HCT116 (cell line): ENCODE measurements around the gene UMAD1. TPM values are rescaled to one million over a fixed set of nuclear protein-coding genes. Genes with fewer than 3 reads are reported as not detected.

Source experiments
- ATAC-seq: fragments of 200-7000 bp; cut with Tn5 transposase; 2 replicates; pipeline ENCODE4 v1.9.1; 2020; ENCODE audit warnings: mild to moderate bottlenecking, moderate library complexity
- BruUV-seq: library from RNA; stranded (reverse); fragments of 400-500 nt; replicated peaks from 2 replicates; lab custom pipeline; 2021; lab: Mats Ljungman, UMichigan
- CTCF ChIA-PET: fragments of 300-600 bp; sonication (Branson Sonifier 250); formaldehyde crosslinking; loops from one replicate; lab custom pipeline; 2021; ENCODE audit warnings: antibody characterized with exemption; lab: Charles Lee
- POLR2A ChIA-PET: fragments of 300-600, 350-600 bp; sonication (Branson Sonifier 250); formaldehyde crosslinking; loops from one replicate; lab custom pipeline; 2021; ENCODE audit warnings: antibody characterized with exemption; lab: Charles Lee
- RAD21 ChIA-PET, 2 experiments: fragments of 300-600 bp; sonication (Branson Sonifier 250); formaldehyde crosslinking; loops; one replicate each; lab custom pipeline; 2023; ENCODE audit warnings: low total read pairs in 2 of 2; ENCODE audit not compliant: uncharacterized antibody in 2 of 2, unreplicated experiment in 2 of 2, low non-redundant PET in 1 of 2; lab: Charles Lee
- DNase-seq: peaks from one replicate; pipeline ENCODE4 v3.0.0-alpha.2; 2010; ENCODE audit warnings: low read depth, low spot score
- H2AFZ ChIP-seq: fragments of 200-600 bp; shearing (Covaris generic), sonication (generic); 2 replicates; pipeline ENCODE4 v1.6.1; 2017; ENCODE audit warnings: low read depth, mixed run types, mixed read lengths, antibody characterized with exemption, low read length; ENCODE audit not compliant: poor library complexity, severe bottlenecking
- H3K27ac ChIP-seq: 2 replicates; pipeline ENCODE4 v1.5.1; 2012; ENCODE audit warnings: low read depth, low read length
- H3K27me3 ChIP-seq: fragments of 200-600 bp; sonication (generic); 2 replicates; pipeline ENCODE4 v1.6.1; 2016; ENCODE audit warnings: mixed run types, low read length, mixed read lengths; ENCODE audit not compliant: insufficient read depth
- H3K36me3 ChIP-seq, 2 experiments: fragments of 200-500 bp in 1 of 2; fragments of 200-600 bp in 1 of 2; sonication (Bioruptor generic) in 1 of 2; sonication (generic) in 1 of 2; 2 replicates each; pipeline versions ENCODE4 v1.5.1 to v1.6.1; 2014 to 2016; ENCODE audit warnings: low read length in 2 of 2, inconsistent platforms in 1 of 2, mixed read lengths in 1 of 2, mixed run types in 1 of 2; ENCODE audit not compliant: insufficient read depth in 2 of 2, control insufficient read depth in 1 of 2
- H3K4me1 ChIP-seq, 2 experiments: fragments of 200-600 bp in 1 of 2; sonication (generic) in 1 of 2; 2 replicates each; pipeline versions ENCODE4 v1.5.1 to v1.6.1; 2012 to 2017; ENCODE audit warnings: low read length in 2 of 2, inconsistent platforms in 1 of 2, mild to moderate bottlenecking in 1 of 2, mixed read lengths in 1 of 2, mixed run types in 1 of 2, moderate library complexity in 1 of 2; ENCODE audit not compliant: insufficient read depth in 2 of 2, control insufficient read depth in 1 of 2
- H3K4me2 ChIP-seq: fragments of 200-600 bp; sonication (generic); 2 replicates; pipeline ENCODE4 v1.6.1; 2017; ENCODE audit warnings: mixed run types, low read length, mixed read lengths
- H3K4me3 ChIP-seq, 2 experiments: fragments of 200-600 bp in 1 of 2; sonication (generic) in 1 of 2; replicated peaks in 1 of 2; 2 replicates each; pipeline ENCODE4 v1.5.1; 2011 to 2016; ENCODE audit warnings: low read length in 2 of 2, control low read depth in 1 of 2, low read depth in 1 of 2, mild to moderate bottlenecking in 1 of 2, mixed read lengths in 1 of 2, mixed run types in 1 of 2
- H3K79me2 ChIP-seq: fragments of 200-600 bp; sonication (generic); 2 replicates; pipeline ENCODE4 v1.6.1; 2017; ENCODE audit warnings: mild to moderate bottlenecking, mixed run types, low read length, moderate library complexity, mixed read lengths; ENCODE audit not compliant: insufficient read depth
- H3K9ac ChIP-seq: fragments of 200-600 bp; sonication (generic); 2 replicates; pipeline ENCODE4 v1.6.1; 2016; ENCODE audit warnings: low read length, mixed read lengths
- H3K9me2 ChIP-seq: fragments of 200-600 bp; sonication (generic), shearing (Covaris generic); 2 replicates; pipeline ENCODE4 v1.6.1; 2017; ENCODE audit warnings: mixed run types, mild to moderate bottlenecking, moderate library complexity; ENCODE audit not compliant: insufficient read depth
- H3K9me3 ChIP-seq, 2 experiments: fragments of 200-500 bp in 1 of 2; fragments of 200-600 bp in 1 of 2; sonication (Bioruptor generic) in 1 of 2; sonication (generic) in 1 of 2; 2 replicates each; pipeline ENCODE4 v1.6.1; 2014 to 2017; ENCODE audit warnings: low read length in 2 of 2, mixed read lengths in 2 of 2, inconsistent platforms in 1 of 2, low read depth in 1 of 2, mild to moderate bottlenecking in 1 of 2, mixed run types in 1 of 2, moderate library complexity in 1 of 2; ENCODE audit not compliant: control insufficient read depth in 1 of 2, insufficient read depth in 1 of 2
- H4K20me1 ChIP-seq: fragments of 200-600 bp; sonication (generic), shearing (Covaris generic); 2 replicates; pipeline ENCODE4 v1.6.1; 2017; ENCODE audit warnings: mixed run types, mild to moderate bottlenecking, moderate library complexity; ENCODE audit not compliant: insufficient read depth
- ATF3 ChIP-seq: IDR thresholded peaks from 2 replicates; pipeline ENCODE4 v1.6.1; 2012
- CBX3 ChIP-seq: IDR thresholded peaks from 2 replicates; pipeline ENCODE4 v1.6.1; 2012; ENCODE audit warnings: low read depth
- CEBPB ChIP-seq: IDR thresholded peaks from 2 replicates; pipeline ENCODE4 v1.6.1; 2012; ENCODE audit warnings: low read depth
- CTCF ChIP-seq, 3 experiments: fragments of 200-600 bp in 1 of 3; sonication (generic) in 1 of 3; IDR thresholded peaks in 2 of 3; conservative IDR thresholded peaks in 1 of 3; 2 replicates each; pipeline ENCODE4 v1.5.1; 2012 to 2017; ENCODE audit warnings: low read depth in 2 of 3, low read length in 2 of 3, antibody characterized with exemption in 1 of 3, borderline replicate concordance in 1 of 3, control low read depth in 1 of 3, mild to moderate bottlenecking in 1 of 3, mixed read lengths in 1 of 3, mixed run types in 1 of 3, moderate library complexity in 1 of 3; ENCODE audit not compliant: insufficient read depth in 1 of 3
- EGR1 ChIP-seq: IDR thresholded peaks from 2 replicates; pipeline ENCODE4 v1.6.1; 2012; ENCODE audit warnings: low read depth
- ELF1 ChIP-seq: IDR thresholded peaks from 2 replicates; pipeline ENCODE4 v1.6.1; 2012; ENCODE audit warnings: low read depth, borderline replicate concordance
- EZH2 ChIP-seq: fragments of 200-600 bp; sonication (generic); IDR thresholded peaks from 2 replicates; pipeline ENCODE4 v1.6.1; 2017; ENCODE audit warnings: antibody characterized with exemption, mixed run types
- FOSL1 ChIP-seq: IDR thresholded peaks from 2 replicates; pipeline ENCODE4 v1.6.1; 2012; ENCODE audit warnings: low read depth
- JUND ChIP-seq: IDR thresholded peaks from 2 replicates; pipeline ENCODE4 v1.6.1; 2012
- MAX ChIP-seq: IDR thresholded peaks from 2 replicates; pipeline ENCODE4 v1.6.1; 2012
- POLR2A ChIP-seq: IDR thresholded peaks from 2 replicates; pipeline ENCODE4 v1.7.0; 2011; ENCODE audit warnings: borderline replicate concordance; ENCODE audit not compliant: insufficient read depth, insufficient read length; ENCODE audit errors: extremely low read depth
- POLR2AphosphoS5 ChIP-seq: IDR thresholded peaks from 2 replicates; pipeline ENCODE4 v1.6.1; 2011; ENCODE audit warnings: mild to moderate bottlenecking, low read depth, low read length, moderate library complexity
- SIN3A ChIP-seq: IDR thresholded peaks from 2 replicates; pipeline ENCODE4 v1.6.1; 2012; ENCODE audit warnings: low read depth
- SP1 ChIP-seq: IDR thresholded peaks from 2 replicates; pipeline ENCODE4 v1.6.1; 2012; ENCODE audit warnings: low read depth
- SRF ChIP-seq: IDR thresholded peaks from 2 replicates; pipeline ENCODE4 v1.6.1; 2012; ENCODE audit warnings: low read depth
- TCF7L2 ChIP-seq: IDR thresholded peaks from 2 replicates; pipeline ENCODE4 v1.7.0; 2011; ENCODE audit warnings: borderline replicate concordance, inconsistent platforms; ENCODE audit not compliant: insufficient read depth, insufficient read length; ENCODE audit errors: extremely low read depth
- YY1 ChIP-seq: IDR thresholded peaks from 2 replicates; pipeline ENCODE4 v1.6.1; 2011; ENCODE audit warnings: low read length, low read depth, moderate library complexity, mild to moderate bottlenecking; ENCODE audit not compliant: insufficient replicate concordance; ENCODE audit errors: extremely low read depth
- ZFX ChIP-seq: fragments of 450-650 bp; IDR thresholded peaks from 2 replicates; pipeline ENCODE4 v1.6.1; 2017
- ZNF274 ChIP-seq: fragments of 200-500 bp; sonication (Bioruptor generic); IDR thresholded peaks from 2 replicates; pipeline ENCODE4 v1.6.1; 2014; ENCODE audit warnings: mild to moderate bottlenecking, low read depth, low read length, inconsistent platforms
- intact Hi-C: fragments of 100-400 bp; cut with micrococcal nuclease; formaldehyde crosslinking; loops from 2 replicates; pipeline ENCODE4 v1.10.0; 2022
- total RNA-seq: library from RNA; stranded (reverse); gene quantifications from one replicate; pipeline ENCODE4 v1.2.1, GENCODE V29; 2021; ENCODE audit not compliant: unreplicated experiment
- TF ChIP-seq, protein P1 (sequence below): IDR thresholded peaks from 2 replicates; pipeline ENCODE4 v1.6.1; 2011; ENCODE audit warnings: mild to moderate bottlenecking, low read length, moderate library complexity; ENCODE audit not compliant: insufficient replicate concordance; ENCODE audit errors: extremely low read depth

Gene UMAD1
- total RNA-seq, 1 experiment from 2014 or later = 12.7 TPM

DNA sequence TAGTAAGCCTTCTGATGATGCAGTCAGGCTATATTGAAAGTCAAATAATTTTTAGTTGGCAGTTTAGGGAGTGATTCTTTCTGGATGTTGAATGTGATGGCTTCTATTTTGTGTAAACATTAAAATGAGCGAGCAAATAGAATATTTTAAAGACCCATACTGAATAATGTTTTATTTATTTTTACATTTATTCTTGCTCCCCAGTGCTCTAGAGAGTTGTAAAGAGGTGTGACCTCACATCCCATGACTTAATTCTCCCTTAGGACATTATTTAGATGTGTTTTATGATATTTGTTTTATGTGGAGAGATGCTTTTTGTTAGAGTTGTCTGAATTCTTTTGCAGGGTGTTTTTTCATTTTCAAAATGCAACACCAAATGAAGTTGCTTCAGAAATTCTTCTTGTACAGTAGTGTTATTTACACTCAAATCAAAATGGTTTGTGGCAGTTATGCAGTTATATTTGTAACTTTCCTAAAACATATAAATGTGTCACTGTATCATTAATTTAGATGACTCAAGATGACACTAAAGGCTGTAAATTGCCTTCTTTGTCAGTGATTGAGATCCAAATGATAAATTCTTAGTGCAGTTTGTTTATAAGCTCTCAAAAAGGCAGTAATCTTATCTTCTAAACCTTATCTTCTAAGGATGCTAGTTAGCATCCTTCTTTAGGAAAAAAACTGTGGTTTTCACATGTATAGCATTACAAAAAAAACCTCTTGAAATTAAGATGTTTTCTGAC, 12.4 kb downstream of the UMAD1 start:
- Histone ChIP-seq H3K27me3 (no peaks in the 10 kb centered on the region), H3K9me3 (no peaks in the 10 kb centered on the region), H3K4me2 (no peak overlapping the region), H3K9me2 (no peaks in the 10 kb centered on the region), H3K27ac (no peak overlapping the region), H3K9ac (no peak overlapping the region), H4K20me1 (no peaks in the 10 kb centered on the region), H3K4me3 (no peak overlapping the region), H2AFZ (no peak overlapping the region), H3K79me2 (no peaks in the 10 kb centered on the region; the same call in 1 of the 2 replicates), H3K36me3 (no peaks in the 10 kb centered on the region), H3K4me1 (no peaks in the 10 kb centered on the region)
- no TSS peak for BruUV-seq
- ATAC-seq (no peak), DNase-seq (no peak)
- TF ChIP-seq, protein P1, sequence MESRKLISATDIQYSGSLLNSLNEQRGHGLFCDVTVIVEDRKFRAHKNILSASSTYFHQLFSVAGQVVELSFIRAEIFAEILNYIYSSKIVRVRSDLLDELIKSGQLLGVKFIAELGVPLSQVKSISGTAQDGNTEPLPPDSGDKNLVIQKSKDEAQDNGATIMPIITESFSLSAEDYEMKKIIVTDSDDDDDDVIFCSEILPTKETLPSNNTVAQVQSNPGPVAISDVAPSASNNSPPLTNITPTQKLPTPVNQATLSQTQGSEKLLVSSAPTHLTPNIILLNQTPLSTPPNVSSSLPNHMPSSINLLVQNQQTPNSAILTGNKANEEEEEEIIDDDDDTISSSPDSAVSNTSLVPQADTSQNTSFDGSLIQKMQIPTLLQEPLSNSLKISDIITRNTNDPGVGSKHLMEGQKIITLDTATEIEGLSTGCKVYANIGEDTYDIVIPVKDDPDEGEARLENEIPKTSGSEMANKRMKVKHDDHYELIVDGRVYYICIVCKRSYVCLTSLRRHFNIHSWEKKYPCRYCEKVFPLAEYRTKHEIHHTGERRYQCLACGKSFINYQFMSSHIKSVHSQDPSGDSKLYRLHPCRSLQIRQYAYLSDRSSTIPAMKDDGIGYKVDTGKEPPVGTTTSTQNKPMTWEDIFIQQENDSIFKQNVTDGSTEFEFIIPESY = no peak
- TF ChIP-seq CBX3 (no peak), POLR2A (no peak), EZH2 (no peak), CTCF (IDR thresholded peaks at IDR 0.05 in 2 of 3, conservative IDR thresholded peaks at IDR 0.05 in 1 of 3; ENCODE audit: borderline replicate concordance in 1 of 3, insufficient read depth in 1 of 3, low read depth in 2 of 3, low read length in 2 of 3) (no peak), JUND (no peak), ELF1 (no peak), CEBPB (no peak), YY1 (no peak), ATF3 (no peak), TCF7L2 (no peak), SIN3A (no peak), FOSL1 (no peak), ZFX (no peak), SRF (no peak), MAX (no peak), ZNF274 (no peak), SP1 (no peak), POLR2AphosphoS5 (no peak), EGR1 (no peak)
- POLR2A ChIA-PET = no interaction called here
- CTCF ChIA-PET = no interaction called here
- RAD21 ChIA-PET = no interaction called here
- intact Hi-C loops = no loop called here
